IMR-90 (cell line): Measurements from ENCODE around the gene PRMT2. TPM values are rescaled to one million over a fixed set of nuclear protein-coding genes. Genes with fewer than 3 reads are reported as not detected.

ENCODE experiments used
- ATAC-seq: fragments of 200-7000 bp; cut with Tn5 transposase; 2 replicates; pipeline ENCODE4 v1.9.1; 2020; ENCODE audit warnings: low read depth, mild to moderate bottlenecking, moderate library complexity
- BruUV-seq: library from RNA; stranded (reverse); fragments of 400-500 nt; replicated peaks from 2 replicates; lab custom pipeline; 2021; lab: Mats Ljungman, UMichigan
- CTCF ChIA-PET: fragments of 300-600 bp; formaldehyde crosslinking; extraction: SDS; loops from one replicate; lab custom pipeline; 2021; ENCODE audit warnings: antibody characterized with exemption; lab: Yijun Ruan, JAX
- POLR2A ChIA-PET: fragments of 300-600 bp; sonication (Branson Sonifier 250); formaldehyde crosslinking; loops from one replicate; lab custom pipeline; 2022; ENCODE audit warnings: antibody characterized with exemption; ENCODE audit not compliant: unreplicated experiment; lab: Charles Lee
- DNase-seq: peaks from one replicate; pipeline ENCODE4 v3.0.0; 2013
- H2AFZ ChIP-seq: replicated peaks from 2 replicates; pipeline ENCODE3; 2013; ENCODE audit warnings: low read length, mild to moderate bottlenecking; ENCODE audit not compliant: poor library complexity
- H2AK5ac ChIP-seq: 2 replicates; pipeline ENCODE4 v1.6.1; 2013; ENCODE audit warnings: low read depth, low read length, inconsistent platforms
- H2AK9ac ChIP-seq: replicated peaks from 2 replicates; pipeline ENCODE3; 2013; ENCODE audit warnings: mild to moderate bottlenecking, low read depth, low read length, moderate library complexity; ENCODE audit not compliant: poor library complexity
- H2BK120ac ChIP-seq: 2 replicates; pipeline ENCODE4 v1.6.1; 2013; ENCODE audit warnings: low read depth, low read length, inconsistent platforms
- H2BK15ac ChIP-seq: 3 replicates; pipeline ENCODE4 v1.6.1; 2013; ENCODE audit warnings: low read depth, low read length, inconsistent platforms
- H2BK20ac ChIP-seq: 2 replicates; pipeline ENCODE4 v1.6.1; 2013; ENCODE audit warnings: low read depth, mild to moderate bottlenecking, inconsistent platforms, low read length, moderate library complexity
- H2BK5ac ChIP-seq: 2 replicates; pipeline ENCODE4 v1.6.1; 2013; ENCODE audit warnings: mild to moderate bottlenecking, low read depth, low read length, inconsistent platforms; ENCODE audit not compliant: poor library complexity, severe bottlenecking
- H3K14ac ChIP-seq: replicated peaks from 2 replicates; pipeline ENCODE4 v1.6.1; 2013; ENCODE audit warnings: low read depth, low read length, inconsistent platforms
- H3K18ac ChIP-seq: 2 replicates; pipeline ENCODE4 v1.6.1; 2013; ENCODE audit warnings: low read depth, low read length, control low read depth
- H3K23ac ChIP-seq: 2 replicates; pipeline ENCODE4 v1.6.1; 2013; ENCODE audit warnings: low read depth, low read length, inconsistent platforms
- H3K27ac ChIP-seq: 2 replicates; pipeline ENCODE4 v1.5.1; 2013; ENCODE audit warnings: mild to moderate bottlenecking, control low read depth, low read length; ENCODE audit not compliant: insufficient read depth
- H3K27me3 ChIP-seq: 2 replicates; pipeline ENCODE4 v1.6.1; 2013; ENCODE audit warnings: low read length; ENCODE audit not compliant: control insufficient read depth, insufficient read depth
- H3K36me3 ChIP-seq: 2 replicates; pipeline ENCODE4 v1.6.1; 2013; ENCODE audit warnings: low read length, mixed read lengths; ENCODE audit not compliant: control insufficient read depth, insufficient read depth
- H3K4ac ChIP-seq: 2 replicates; pipeline ENCODE4 v1.6.1; 2013; ENCODE audit warnings: low read depth, low read length, inconsistent platforms
- H3K4me1 ChIP-seq: 2 replicates; pipeline ENCODE4 v1.6.1; 2013; ENCODE audit warnings: low read length, mixed read lengths; ENCODE audit not compliant: control insufficient read depth, insufficient read depth
- H3K4me2 ChIP-seq: 2 replicates; pipeline ENCODE4 v1.6.1; 2013; ENCODE audit warnings: low read depth, mild to moderate bottlenecking, control low read depth, low read length, moderate library complexity
- H3K4me3 ChIP-seq: 2 replicates; pipeline ENCODE4 v1.5.1; 2013; ENCODE audit warnings: low read depth, mild to moderate bottlenecking, control low read depth, low read length, moderate library complexity; ENCODE audit not compliant: insufficient read depth
- H3K56ac ChIP-seq: 2 replicates; pipeline ENCODE4 v1.6.1; 2013; ENCODE audit warnings: low read length, inconsistent platforms; ENCODE audit not compliant: insufficient read depth; ENCODE audit errors: extremely low read depth
- H3K79me1 ChIP-seq, 2 experiments: 2 replicates each; pipeline ENCODE4 v1.6.1; 2013; ENCODE audit warnings: low read length in 2 of 2, inconsistent platforms in 1 of 2, low read depth in 1 of 2
- H3K9ac ChIP-seq: 2 replicates; pipeline ENCODE4 v1.6.1; 2013; ENCODE audit warnings: low read depth, low read length, control low read depth
- H3K9me1 ChIP-seq: 2 replicates; pipeline ENCODE4 v1.6.1; 2013; ENCODE audit warnings: low read length, inconsistent platforms; ENCODE audit not compliant: insufficient read depth
- H3K9me3 ChIP-seq: 2 replicates; pipeline ENCODE4 v1.6.1; 2013; ENCODE audit warnings: low read length; ENCODE audit not compliant: control insufficient read depth, insufficient read depth
- H4K20me1 ChIP-seq: 2 replicates; pipeline ENCODE4 v1.6.1; 2013; ENCODE audit warnings: low read length, inconsistent platforms; ENCODE audit not compliant: insufficient read depth
- H4K5ac ChIP-seq: 2 replicates; pipeline ENCODE4 v1.6.1; 2013; ENCODE audit warnings: mild to moderate bottlenecking, low read depth, low read length, control low read depth
- H4K8ac ChIP-seq, 2 experiments: 2 replicates each; pipeline ENCODE4 v1.6.1; 2013; ENCODE audit warnings: low read depth in 2 of 2, low read length in 2 of 2, control low read depth in 1 of 2, inconsistent platforms in 1 of 2
- H4K91ac ChIP-seq: 2 replicates; pipeline ENCODE4 v1.6.1; 2013; ENCODE audit warnings: low read depth, low read length, inconsistent platforms; ENCODE audit not compliant: insufficient read depth
- FOS ChIP-seq: fragments of 150-350 bp; IDR thresholded peaks from 2 replicates; pipeline ENCODE4 v1.6.1; 2016; ENCODE audit warnings: low read depth, low read length
- RAD21 ChIP-seq: IDR thresholded peaks from 2 replicates; pipeline ENCODE4 v1.6.1; 2012; ENCODE audit warnings: low read length, improper control_type of control experiment
- SMC3 ChIP-seq: fragments of 150-350 bp; IDR thresholded peaks from 2 replicates; pipeline ENCODE4 v1.6.1; 2016; ENCODE audit warnings: low read depth, mild to moderate bottlenecking, antibody characterized with exemption, low read length, moderate library complexity
- WGBS, 2 experiments: methylation state at CpG; one replicate each; pipeline versions ENCODE4 v1.1.5 to v1.1.7; 2013; ENCODE audit warnings: missing lambda C conversion rate in 2 of 2; ENCODE audit not compliant: insufficient read length in 1 of 2; ENCODE audit errors: extremely low coverage in 2 of 2; 5-methylcytosine and 5-hydroxymethylcytosine counted together
- dilution Hi-C: fragments of 300-500 bp; cut with HindIII; formaldehyde crosslinking; loops from one replicate; pipeline ENCODE4 v1.14.3; 2018; ENCODE audit warnings: low sequenced_read_pairs; ENCODE audit not compliant: unreplicated experiment
- in situ Hi-C: fragments of 300-500 bp; cut with MboI; formaldehyde crosslinking; loops from 3 replicates; pipeline ENCODE4 v1.14.3; 2019; ENCODE audit warnings: low sequenced_read_pairs, inconsistent platforms, mixed read lengths
- intact Hi-C: fragments of 100-400 bp; cut with micrococcal nuclease; formaldehyde crosslinking; loops from 2 replicates; pipeline ENCODE4 v1.10.0; 2022
- polyA plus RNA-seq, 3 experiments: library from polyadenylated mRNA; depleted of rRNA; stranded (reverse); fragments of >200 nt; gene quantifications; 2 replicates each; pipeline ENCODE4 v1.2.3, GENCODE V29; 2012; ENCODE audit warnings: low replicate concordance in 1 of 3
- total RNA-seq: library from RNA; depleted of rRNA; stranded (reverse); fragments of >200 nt; gene quantifications from 2 replicates; pipeline ENCODE4 v1.2.3, GENCODE V29; 2012

Gene PRMT2
- total and polyA plus RNA-seq, 2 of the 4 experiments (the other 2 are of a cell fraction) = 126 to 159 TPM

DNA sequence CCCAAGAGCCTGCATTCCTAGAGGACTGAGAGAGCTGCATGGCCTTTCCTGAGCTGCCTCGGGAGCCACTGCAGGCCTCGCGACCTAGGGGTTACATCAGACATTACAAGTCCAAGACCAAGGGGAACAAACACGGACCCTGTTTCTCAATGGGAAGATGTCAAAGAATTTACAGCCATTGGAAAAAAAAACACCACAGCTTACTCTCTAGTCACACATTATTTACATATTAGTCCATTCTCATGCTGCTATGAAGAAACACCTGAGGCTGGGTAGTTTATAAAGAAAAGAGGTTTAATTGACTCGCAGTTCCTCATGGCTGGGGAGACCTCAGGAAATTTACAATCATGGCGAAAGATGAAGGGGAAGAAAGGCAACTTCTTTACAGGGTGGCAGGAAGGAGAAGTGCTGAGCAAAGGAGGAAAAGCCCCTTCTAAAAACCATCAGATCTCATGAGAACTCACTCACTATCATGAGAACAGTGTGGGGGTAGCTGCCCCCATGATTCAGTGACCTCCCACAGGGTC is 8.4 kb upstream of the PRMT2 start:
- dilution Hi-C loops = no loop called here
- H3K9ac ChIP-seq = no peak overlapping the region
- H3K56ac ChIP-seq = no peak overlapping the region
- H2AK9ac ChIP-seq = no peak overlapping the region
- no peak overlapping the region for H3K18ac ChIP-seq
- no peak overlapping the region for H3K27ac ChIP-seq
- no peak overlapping the region for H3K14ac ChIP-seq
- no CpG with 5 or more reads among the region's 6 CpGs for WGBS, 2 experiments
- no TSS peak for BruUV-seq
- ATAC-seq = no peak
- no peaks in the 10 kb centered on the region for H3K79me1 ChIP-seq
- H3K27me3 ChIP-seq = peaks cover 6% of the 10 kb centered on the region
- ChIA-PET POLR2A (no interaction called here), CTCF (no interaction called here)
- H3K23ac ChIP-seq = no peak overlapping the region
- peaks cover 16% of the 10 kb centered on the region for H3K9me3 ChIP-seq
- H4K20me1 ChIP-seq = no peaks in the 10 kb centered on the region
- H3K4me3 ChIP-seq = no peak overlapping the region
- H3K36me3 ChIP-seq = no peaks in the 10 kb centered on the region
- in situ Hi-C loops = no loop called here
- no peak overlapping the region for H3K4me2 ChIP-seq
- H2BK15ac ChIP-seq = no peak overlapping the region
- H2AK5ac ChIP-seq = no peak overlapping the region
- no peak overlapping the region for H4K91ac ChIP-seq
- no peaks in the 10 kb centered on the region for H3K4me1 ChIP-seq
- no peak overlapping the region for H3K4ac ChIP-seq
- no peak overlapping the region for H2AFZ ChIP-seq
- H3K9me1 ChIP-seq = no peaks in the 10 kb centered on the region; the same call in 1 of the 2 replicates
- H4K8ac ChIP-seq = no peak overlapping the region
- no peak for TF ChIP-seq SMC3
- TF ChIP-seq FOS = no peak
- no peak for TF ChIP-seq RAD21
- intact Hi-C loops = no loop called here
- H2BK5ac ChIP-seq = no peak overlapping the region
- H2BK20ac ChIP-seq = no peak overlapping the region
- no peak overlapping the region for H2BK120ac ChIP-seq
- no peak for DNase-seq
- H4K5ac ChIP-seq = no peak overlapping the region
